Measurements from ENCODE around the gene GSS. TPM values are rescaled to one million over a fixed set of nuclear protein-coding genes. Genes with fewer than 3 reads are reported as not detected.

The GSS gene
- total and polyA plus RNA-seq, 3 donors from 2014 or later: 52.8 to 87.9 (median 79.3) TPM

DNA sequence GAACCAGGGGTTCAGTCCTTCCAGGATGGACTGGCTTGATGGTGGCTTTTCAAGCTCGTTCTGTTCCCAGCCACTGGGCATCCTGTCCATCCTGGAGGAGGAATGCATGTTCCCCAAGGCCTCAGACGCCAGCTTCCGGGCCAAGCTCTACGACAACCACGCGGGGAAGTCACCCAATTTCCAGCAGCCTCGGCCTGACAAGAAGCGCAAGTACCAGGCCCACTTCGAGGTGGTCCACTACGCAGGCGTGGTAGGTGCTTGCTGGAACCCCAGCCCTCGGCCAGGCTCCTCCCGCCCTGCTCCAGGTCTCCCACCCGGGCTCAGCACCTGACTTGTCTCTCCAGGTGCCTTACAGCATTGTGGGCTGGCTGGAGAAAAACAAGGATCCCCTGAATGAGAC lies 34.1 kb upstream of the GSS start:
- Histone ChIP-seq H3K36me3 (ENCODE audit: low read depth, missing control alignments) (no peaks in the 10 kb centered on the region), H3K27ac (no peak overlapping the region), H3K4me1 (peaks cover 7% of the 10 kb centered on the region), H3K9me3 (no peaks in the 10 kb centered on the region), H3K27me3 (no peaks in the 10 kb centered on the region), H3K4me3 (no peak overlapping the region)
- 88 to 93% methylated on average over 12 to 14 of the region's 14 CpGs for WGBS, 2 donors
- no peak for DNase-seq
- TF ChIP-seq, protein P1, sequence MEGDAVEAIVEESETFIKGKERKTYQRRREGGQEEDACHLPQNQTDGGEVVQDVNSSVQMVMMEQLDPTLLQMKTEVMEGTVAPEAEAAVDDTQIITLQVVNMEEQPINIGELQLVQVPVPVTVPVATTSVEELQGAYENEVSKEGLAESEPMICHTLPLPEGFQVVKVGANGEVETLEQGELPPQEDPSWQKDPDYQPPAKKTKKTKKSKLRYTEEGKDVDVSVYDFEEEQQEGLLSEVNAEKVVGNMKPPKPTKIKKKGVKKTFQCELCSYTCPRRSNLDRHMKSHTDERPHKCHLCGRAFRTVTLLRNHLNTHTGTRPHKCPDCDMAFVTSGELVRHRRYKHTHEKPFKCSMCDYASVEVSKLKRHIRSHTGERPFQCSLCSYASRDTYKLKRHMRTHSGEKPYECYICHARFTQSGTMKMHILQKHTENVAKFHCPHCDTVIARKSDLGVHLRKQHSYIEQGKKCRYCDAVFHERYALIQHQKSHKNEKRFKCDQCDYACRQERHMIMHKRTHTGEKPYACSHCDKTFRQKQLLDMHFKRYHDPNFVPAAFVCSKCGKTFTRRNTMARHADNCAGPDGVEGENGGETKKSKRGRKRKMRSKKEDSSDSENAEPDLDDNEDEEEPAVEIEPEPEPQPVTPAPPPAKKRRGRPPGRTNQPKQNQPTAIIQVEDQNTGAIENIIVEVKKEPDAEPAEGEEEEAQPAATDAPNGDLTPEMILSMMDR (IDR thresholded peaks at IDR 0.05): no peak
- TF ChIP-seq POLR2A (IDR thresholded peaks at IDR 0.05): no peak
- intact Hi-C loops (cut with DNase I; ENCODE audit: low total_unique reads): no loop called here

- Histone ChIP-seq H3K27ac (no peak overlapping the region), H3K4me1 (peaks cover 7% of the 10 kb centered on the region), H3K27me3 (no peaks in the 10 kb centered on the region), H3K36me3 (ENCODE audit: low read depth, missing control alignments) (no peaks in the 10 kb centered on the region), H3K4me3 (no peak overlapping the region), H3K9me3 (no peaks in the 10 kb centered on the region)
- TF ChIP-seq POLR2A (IDR thresholded peaks at IDR 0.05): no peak
- TF ChIP-seq, protein P1 (IDR thresholded peaks at IDR 0.05): no peak
- intact Hi-C loops (cut with DNase I; ENCODE audit: low total_unique reads): no loop called here
- DNase-seq: no peak
- 94 to 95% methylated on average over 4 of the region's 4 CpGs for WGBS, 2 donors
Measured at GRCh38 chr20:34989118-34989517, 33.5 kb upstream of the GSS start.

DNA sequence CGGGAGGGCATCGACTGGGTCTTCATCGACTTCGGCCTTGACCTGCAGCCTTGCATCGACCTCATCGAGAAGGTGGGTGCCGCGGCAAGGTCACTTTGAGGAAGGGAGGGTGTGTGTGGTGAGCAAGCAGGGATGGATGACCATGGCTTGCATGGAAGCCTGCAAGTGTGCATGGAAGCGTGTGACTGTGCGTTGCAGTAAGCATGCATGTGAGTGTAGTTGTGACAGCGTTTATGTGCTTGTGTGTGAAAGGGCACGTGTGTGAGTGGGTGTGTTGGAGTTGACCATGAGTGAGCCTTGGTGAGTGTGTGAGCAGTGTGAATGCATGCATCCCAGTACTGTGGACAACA lies 32.6 kb upstream of the GSS start:
- H3K27ac ChIP-seq: no peak overlapping the region
- H3K27me3 ChIP-seq: no peaks in the 10 kb centered on the region
- no peaks in the 10 kb centered on the region for H3K36me3 ChIP-seq (ENCODE audit: low read depth, missing control alignments)
- H3K4me1 ChIP-seq: peaks cover 7% of the 10 kb centered on the region
- H3K9me3 ChIP-seq: no peaks in the 10 kb centered on the region
- TF ChIP-seq, protein P1 (IDR thresholded peaks at IDR 0.05): no peak
- TF ChIP-seq POLR2A (IDR thresholded peaks at IDR 0.05): no peak
- intact Hi-C loops (cut with DNase I; ENCODE audit: low total_unique reads): no loop called here
- WGBS, 2 donors: 39 to 55% methylated on average over 12 of the region's 12 CpGs
- H3K4me3 ChIP-seq: no peak overlapping the region
- no peak for DNase-seq

GRCh38 chr20:34987288-34988190 lies 31.9 kb upstream of the GSS start:
- Histone ChIP-seq H3K4me3 (no peak overlapping the region), H3K27ac (no peak overlapping the region), H3K27me3 (no peaks in the 10 kb centered on the region), H3K36me3 (ENCODE audit: low read depth, missing control alignments) (no peaks in the 10 kb centered on the region), H3K4me1 (peaks cover 7% of the 10 kb centered on the region), H3K9me3 (no peaks in the 10 kb centered on the region)
- DNase-seq: no peak
- intact Hi-C loops (cut with DNase I; ENCODE audit: low total_unique reads): no loop called here
- TF ChIP-seq, protein P1 (IDR thresholded peaks at IDR 0.05): no peak
- TF ChIP-seq POLR2A (IDR thresholded peaks at IDR 0.05): no peak
- 30 to 63% methylated on average over 3 to 14 of the region's 15 CpGs for WGBS, 2 donors

Measured in testis (tissue), 3 donors.